Thoracic aorta (tissue), 2 donors: ENCODE results near the gene PLXNA2. TPM values are rescaled to one million over a fixed set of nuclear protein-coding genes. Genes with fewer than 3 reads are reported as not detected.

Experiments
- ATAC-seq: fragments of 150-250 bp; one replicate; pipeline ENCODE4 v1.8.0; 2017; ENCODE audit warnings: low read depth; ENCODE audit not compliant: insufficient number of reproducible peaks, low FRiP score
- DNase-seq: peaks from one replicate; pipeline ENCODE4 v3.0.0-alpha.2; 2020; ENCODE audit warnings: low spot score
- H3K27ac ChIP-seq, 2 donors: fragments of 200-600 bp; sonication (generic); 1 replicate in 1 of 2; 2 replicates in 1 of 2; pipeline ENCODE4 v1.5.1; 2016; ENCODE audit warnings: mild to moderate bottlenecking in 2 of 2, moderate library complexity in 2 of 2
- H3K27me3 ChIP-seq: fragments of 200-600 bp; sonication (generic); replicated peaks from 2 replicates; pipeline ENCODE4 v1.6.0; 2016; ENCODE audit warnings: mild to moderate bottlenecking; ENCODE audit not compliant: insufficient read depth
- H3K36me3 ChIP-seq: fragments of 200-600 bp; sonication (generic); one replicate; pipeline ENCODE4 v1.5.1; 2016
- H3K4me1 ChIP-seq, 2 donors: fragments of 200-600 bp; sonication (generic); 1 replicate in 1 of 2; 2 replicates in 1 of 2; pipeline versions ENCODE4 v1.5.1 to v1.6.0; 2016; ENCODE audit warnings: low read depth in 2 of 2, mild to moderate bottlenecking in 1 of 2; ENCODE audit not compliant: control insufficient read depth in 1 of 2
- H3K4me3 ChIP-seq: fragments of 200-600 bp; sonication (generic); 2 replicates; pipeline ENCODE4 v1.5.1; 2016; ENCODE audit warnings: mild to moderate bottlenecking
- H3K9me3 ChIP-seq: fragments of 200-600 bp; sonication (generic); 2 replicates; pipeline ENCODE4 v1.5.1; 2016
- total RNA-seq, 2 donors: library from RNA; depleted of rRNA; stranded (reverse); fragments of >200 nt; gene quantifications; one replicate each; pipeline versions ENCODE4 v1.1.0 to v1.2.3, GENCODE V29; 2016
- TF ChIP-seq, protein P1 (sequence below): fragments of 200-600 bp; sonication (generic); IDR thresholded peaks from one replicate; pipeline ENCODE4 v1.5.1; 2019; ENCODE audit warnings: antibody characterized with exemption

Gene PLXNA2
- total RNA-seq, 2 donors from 2014 or later: 30.2 to 62.2 TPM

DNA sequence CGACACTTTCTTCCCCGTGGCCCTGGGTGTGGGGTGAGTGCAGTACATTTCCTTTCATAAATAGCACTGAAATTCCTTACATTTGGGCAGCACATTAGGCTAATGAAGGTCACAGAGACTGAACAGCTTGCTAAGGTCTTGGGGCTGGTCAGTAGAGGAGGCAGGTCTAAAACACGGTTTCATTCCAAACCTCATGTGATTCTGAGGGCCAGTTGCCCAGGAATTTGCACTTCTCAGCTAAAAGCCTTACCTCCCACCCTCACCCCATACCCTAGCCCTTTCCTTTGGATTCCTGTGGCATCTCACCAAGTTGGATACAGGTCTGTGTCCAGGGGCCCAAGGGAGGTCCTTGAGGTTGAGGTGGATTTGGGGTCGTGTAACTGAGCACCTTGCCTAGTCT lies 185.4 kb downstream of the PLXNA2 start:
- ATAC-seq (no peak), DNase-seq (no peak)
- H3K36me3 ChIP-seq: peaks cover 30% of the 10 kb centered on the region
- no peak overlapping the region for H3K27ac ChIP-seq
- H3K27me3 ChIP-seq: no peaks in the 10 kb centered on the region
- H3K9me3 ChIP-seq: no peaks in the 10 kb centered on the region
- TF ChIP-seq, protein P1, sequence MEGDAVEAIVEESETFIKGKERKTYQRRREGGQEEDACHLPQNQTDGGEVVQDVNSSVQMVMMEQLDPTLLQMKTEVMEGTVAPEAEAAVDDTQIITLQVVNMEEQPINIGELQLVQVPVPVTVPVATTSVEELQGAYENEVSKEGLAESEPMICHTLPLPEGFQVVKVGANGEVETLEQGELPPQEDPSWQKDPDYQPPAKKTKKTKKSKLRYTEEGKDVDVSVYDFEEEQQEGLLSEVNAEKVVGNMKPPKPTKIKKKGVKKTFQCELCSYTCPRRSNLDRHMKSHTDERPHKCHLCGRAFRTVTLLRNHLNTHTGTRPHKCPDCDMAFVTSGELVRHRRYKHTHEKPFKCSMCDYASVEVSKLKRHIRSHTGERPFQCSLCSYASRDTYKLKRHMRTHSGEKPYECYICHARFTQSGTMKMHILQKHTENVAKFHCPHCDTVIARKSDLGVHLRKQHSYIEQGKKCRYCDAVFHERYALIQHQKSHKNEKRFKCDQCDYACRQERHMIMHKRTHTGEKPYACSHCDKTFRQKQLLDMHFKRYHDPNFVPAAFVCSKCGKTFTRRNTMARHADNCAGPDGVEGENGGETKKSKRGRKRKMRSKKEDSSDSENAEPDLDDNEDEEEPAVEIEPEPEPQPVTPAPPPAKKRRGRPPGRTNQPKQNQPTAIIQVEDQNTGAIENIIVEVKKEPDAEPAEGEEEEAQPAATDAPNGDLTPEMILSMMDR: no peak
- no peak overlapping the region for H3K4me3 ChIP-seq
- peaks cover 0 to 12% of the 10 kb centered on the region in 2 donors for H3K4me1 ChIP-seq

DNA sequence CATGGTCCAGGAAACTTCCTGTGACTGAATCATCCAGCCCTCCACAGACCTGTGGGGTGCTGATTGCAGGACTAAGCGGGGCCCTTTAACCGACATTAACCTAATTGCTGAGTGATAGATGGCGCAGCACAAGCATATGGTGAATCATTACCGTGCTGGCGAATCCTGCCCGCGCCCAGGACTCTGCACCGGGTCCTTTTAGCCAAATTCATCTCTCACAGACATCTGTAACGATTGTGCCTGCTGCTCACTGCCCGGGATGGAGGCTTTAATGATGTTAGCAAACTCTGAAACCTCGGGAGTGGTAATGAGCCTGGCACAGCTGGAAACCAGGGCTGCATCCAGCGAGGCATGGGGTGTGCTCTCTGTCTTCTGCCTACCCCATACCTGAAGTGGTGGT lies 185.9 kb downstream of the PLXNA2 start:
- peaks cover 0 to 12% of the 10 kb centered on the region in 2 donors for H3K4me1 ChIP-seq
- no peaks in the 10 kb centered on the region for H3K9me3 ChIP-seq
- TF ChIP-seq, protein P1: no peak
- DNase-seq: no peak
- ATAC-seq: no peak
- H3K27ac ChIP-seq: no peak overlapping the region
- no peak overlapping the region for H3K4me3 ChIP-seq
- peaks cover 35% of the 10 kb centered on the region for H3K36me3 ChIP-seq
- no peaks in the 10 kb centered on the region for H3K27me3 ChIP-seq

DNA sequence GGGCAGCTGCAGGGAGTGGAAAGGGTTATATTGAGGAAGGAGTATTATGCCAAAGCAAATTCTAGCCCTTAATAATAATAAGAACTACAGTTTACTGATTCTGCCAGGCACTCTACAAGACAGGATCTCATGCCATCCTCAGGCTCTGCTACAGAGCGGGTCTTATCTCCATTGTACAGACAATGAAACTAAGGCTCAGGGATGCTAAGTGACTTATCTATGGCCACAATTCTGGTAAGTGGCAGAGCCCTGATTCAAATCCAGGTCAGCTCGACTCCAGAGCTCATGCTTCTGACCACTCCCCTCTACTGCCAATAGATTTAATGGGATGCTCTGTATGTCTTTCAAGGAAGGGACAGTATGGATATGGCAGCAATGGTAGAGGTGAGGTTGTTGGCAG lies 187.1 kb downstream of the PLXNA2 start:
- no peak for DNase-seq
- H3K4me1 ChIP-seq: peaks cover 0 to 12% of the 10 kb centered on the region in 2 donors
- peaks cover 38% of the 10 kb centered on the region for H3K36me3 ChIP-seq
- no peaks in the 10 kb centered on the region for H3K27me3 ChIP-seq
- no peak overlapping the region for H3K4me3 ChIP-seq
- no peaks in the 10 kb centered on the region for H3K9me3 ChIP-seq
- TF ChIP-seq, protein P1: no peak
- no peak overlapping the region for H3K27ac ChIP-seq
- ATAC-seq: no peak

DNA sequence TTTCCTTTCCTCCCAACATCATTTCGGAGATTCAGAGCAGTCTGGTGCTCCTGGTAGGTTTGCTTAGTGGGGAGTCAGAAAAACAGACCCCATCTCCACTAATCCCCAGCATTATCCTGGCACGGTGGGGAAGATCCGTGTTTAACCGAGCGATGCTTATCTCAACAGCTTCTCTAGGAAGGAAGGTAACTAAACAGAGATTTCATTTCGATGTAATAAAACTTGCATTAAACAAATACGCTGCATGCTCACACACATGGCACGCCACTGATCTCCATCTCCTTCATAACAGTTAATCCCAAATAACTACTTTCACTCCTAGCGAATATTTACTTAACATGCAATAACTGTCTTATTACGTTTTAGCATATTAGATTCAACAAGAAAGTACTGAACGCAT lies 188.6 kb downstream of the PLXNA2 start:
- ATAC-seq: no peak
- peaks cover 53% of the 10 kb centered on the region for H3K36me3 ChIP-seq
- TF ChIP-seq, protein P1: no peak

DNA sequence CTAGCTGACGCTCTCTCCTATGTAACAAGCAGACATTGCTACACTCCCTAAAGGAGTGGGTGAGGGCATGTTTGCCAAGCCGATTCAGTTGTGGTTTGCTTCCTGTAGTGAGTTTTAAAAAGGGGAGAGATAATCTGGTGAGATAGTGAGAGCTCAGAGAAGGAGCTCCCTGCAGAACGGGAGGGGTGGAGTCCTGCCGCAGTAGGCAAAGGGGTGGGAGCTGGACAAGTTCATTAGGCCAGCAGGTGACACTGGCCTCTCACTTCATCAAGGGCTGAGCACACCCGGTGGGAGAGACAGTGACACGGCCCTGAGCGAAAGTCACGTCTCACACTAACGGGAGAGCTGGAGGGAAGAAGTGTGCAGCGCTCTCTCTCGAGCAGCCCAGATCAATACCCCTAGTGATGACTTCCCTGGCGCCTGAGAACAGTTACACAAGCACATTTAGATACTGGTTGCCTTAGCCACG lies 189.2 kb downstream of the PLXNA2 start:
- DNase-seq (no peak), ATAC-seq (no peak)
- H3K4me3 ChIP-seq: no peak overlapping the region
- H3K4me1 ChIP-seq: peaks cover 0 to 12% of the 10 kb centered on the region in 2 donors
- no peaks in the 10 kb centered on the region for H3K27me3 ChIP-seq
- TF ChIP-seq, protein P1: no peak
- no peak overlapping the region for H3K27ac ChIP-seq
- no peaks in the 10 kb centered on the region for H3K9me3 ChIP-seq
- peaks cover 47% of the 10 kb centered on the region for H3K36me3 ChIP-seq

More for the DNA sequence above, 188.6 kb downstream of the PLXNA2 start:
- H3K27me3 ChIP-seq: no peaks in the 10 kb centered on the region
- H3K4me1 ChIP-seq: peaks cover 0 to 12% of the 10 kb centered on the region in 2 donors
- no peaks in the 10 kb centered on the region for H3K9me3 ChIP-seq
- H3K4me3 ChIP-seq: no peak overlapping the region
- no peak overlapping the region for H3K27ac ChIP-seq
- no peak for DNase-seq
